GM12878 (cell line): ENCODE results near the gene KPNA3. TPM values are rescaled to one million over a fixed set of nuclear protein-coding genes. Genes with fewer than 3 reads are reported as not detected.

Experiments
- BCL11A ChIP-seq: IDR thresholded peaks from 2 replicates; pipeline ENCODE4 v1.6.1; 2011; ENCODE audit warnings: low read depth, low read length
- CBX5 ChIP-seq: sonication (generic); IDR thresholded peaks from 2 replicates; pipeline ENCODE4 v1.6.1; 2016; ENCODE audit warnings: low read depth, moderate library complexity, mild to moderate bottlenecking, inconsistent platforms
- FOXK2 ChIP-seq: fragments of 450-650 bp; IDR thresholded peaks from 2 replicates; pipeline ENCODE4 v1.6.1; 2017; ENCODE audit warnings: mild to moderate bottlenecking, moderate library complexity
- HDAC6 ChIP-seq: fragments of 200-600 bp; sonication (generic); IDR thresholded peaks from one replicate; pipeline ENCODE4 v1.8.0; 2017; ENCODE audit warnings: antibody characterized with exemption; ENCODE audit not compliant: unreplicated experiment
- IRF4 ChIP-seq: IDR thresholded peaks from 2 replicates; pipeline ENCODE4 v1.6.1; 2011; ENCODE audit warnings: low read depth, low read length
- SUPT20H ChIP-seq: IDR thresholded peaks from 2 replicates; pipeline ENCODE4 v1.6.1; 2011; ENCODE audit warnings: low read depth, mild to moderate bottlenecking, low read length, moderate library complexity, borderline replicate concordance; ENCODE audit not compliant: control insufficient read depth
- WRNIP1 ChIP-seq: IDR thresholded peaks from 2 replicates; pipeline ENCODE4 v1.6.1; 2011; ENCODE audit warnings: low read depth, low read length, improper control_type of control experiment, borderline replicate concordance
- ZNF24 ChIP-seq: fragments of 450-650 bp; IDR thresholded peaks from 2 replicates; pipeline ENCODE4 v1.6.1; 2017; ENCODE audit warnings: antibody characterized with exemption, mild to moderate bottlenecking
- ZNF592 ChIP-seq: fragments of 450-650 bp; IDR thresholded peaks from 2 replicates; pipeline ENCODE4 v1.6.1; 2017; ENCODE audit warnings: mild to moderate bottlenecking, moderate library complexity
- polyA plus RNA-seq, 11 experiments: library from polyadenylated mRNA; depleted of rRNA in 4 of 11; unstranded in 6 of 11; stranded (reverse) in 5 of 11; fragments of >200 nt; fragmentation: Nextera tagmentation in 4 of 11; fragmentation: Illumina TruSeq in 1 of 11; extraction: Ambion mirVana in 4 of 11; extraction: Trizol in 1 of 11; gene quantifications; 1 replicate in 1 of 11; 2 replicates in 10 of 11; pipeline versions ENCODE4 v1.2.1 to v1.2.3, GENCODE V29; 2011 to 2016; ENCODE audit warnings: inconsistent platforms in 2 of 11, missing spikeins in 2 of 11, low read depth in 1 of 11
- total RNA-seq, 4 experiments: library from RNA; depleted of rRNA in 3 of 4; stranded (reverse); fragments of >200 nt in 3 of 4; fragmentation: Illumina TruSeq in 1 of 4; extraction: Trizol in 1 of 4; gene quantifications; 2 replicates each; pipeline versions ENCODE4 v1.2.1 to v1.2.3, GENCODE V29; 2013 to 2021

Gene KPNA3
- total and polyA plus RNA-seq, 10 of the 15 experiments (the other 5 are each of a cell fraction or from before 2014, with no cell fraction given), result 23.3 to 50.5 (median 31.1) TPM

- TF ChIP-seq ZNF592 (no peak), FOXK2 (no peak), WRNIP1 (no peak), HDAC6 (no peak), IRF4 (no peak), ZNF24 (no peak), BCL11A (no peak), SUPT20H (no peak), CBX5 (no peak)
Observed at GRCh38 chr13:49774376-49775005, 18.0 kb downstream of the KPNA3 start (continued).
